IMR-90 (cell line): ENCODE results near the gene NDUFB10. TPM values are rescaled to one million over a fixed set of nuclear protein-coding genes. Genes with fewer than 3 reads are reported as not detected.
"Not testable (repeated sequence)": the region's sequence is repeated elsewhere in the genome, so short reads cannot be mapped to it uniquely, and the experiment has no call there.

Experiments
- ATAC-seq: fragments of 200-7000 bp; cut with Tn5 transposase; 2 replicates; pipeline ENCODE4 v1.9.1; 2020; ENCODE audit warnings: low read depth, mild to moderate bottlenecking, moderate library complexity
- BruUV-seq: library from RNA; stranded (reverse); fragments of 400-500 nt; replicated peaks from 2 replicates; lab custom pipeline; 2021; lab: Mats Ljungman, UMichigan
- CTCF ChIA-PET: fragments of 300-600 bp; formaldehyde crosslinking; extraction: SDS; loops from one replicate; lab custom pipeline; 2021; ENCODE audit warnings: antibody characterized with exemption; lab: Yijun Ruan, JAX
- POLR2A ChIA-PET: fragments of 300-600 bp; sonication (Branson Sonifier 250); formaldehyde crosslinking; loops from one replicate; lab custom pipeline; 2022; ENCODE audit warnings: antibody characterized with exemption; ENCODE audit not compliant: unreplicated experiment; lab: Charles Lee
- DNase-seq: peaks from one replicate; pipeline ENCODE4 v3.0.0; 2013
- H2AFZ ChIP-seq: replicated peaks from 2 replicates; pipeline ENCODE3; 2013; ENCODE audit warnings: low read length, mild to moderate bottlenecking; ENCODE audit not compliant: poor library complexity
- H2AK5ac ChIP-seq: 2 replicates; pipeline ENCODE4 v1.6.1; 2013; ENCODE audit warnings: low read depth, low read length, inconsistent platforms
- H2AK9ac ChIP-seq: replicated peaks from 2 replicates; pipeline ENCODE3; 2013; ENCODE audit warnings: mild to moderate bottlenecking, low read depth, low read length, moderate library complexity; ENCODE audit not compliant: poor library complexity
- H2BK120ac ChIP-seq: 2 replicates; pipeline ENCODE4 v1.6.1; 2013; ENCODE audit warnings: low read depth, low read length, inconsistent platforms
- H2BK15ac ChIP-seq: 3 replicates; pipeline ENCODE4 v1.6.1; 2013; ENCODE audit warnings: low read depth, low read length, inconsistent platforms
- H2BK20ac ChIP-seq: 2 replicates; pipeline ENCODE4 v1.6.1; 2013; ENCODE audit warnings: low read depth, mild to moderate bottlenecking, inconsistent platforms, low read length, moderate library complexity
- H2BK5ac ChIP-seq: 2 replicates; pipeline ENCODE4 v1.6.1; 2013; ENCODE audit warnings: mild to moderate bottlenecking, low read depth, low read length, inconsistent platforms; ENCODE audit not compliant: poor library complexity, severe bottlenecking
- H3K14ac ChIP-seq: replicated peaks from 2 replicates; pipeline ENCODE4 v1.6.1; 2013; ENCODE audit warnings: low read depth, low read length, inconsistent platforms
- H3K18ac ChIP-seq: 2 replicates; pipeline ENCODE4 v1.6.1; 2013; ENCODE audit warnings: low read depth, low read length, control low read depth
- H3K23ac ChIP-seq: 2 replicates; pipeline ENCODE4 v1.6.1; 2013; ENCODE audit warnings: low read depth, low read length, inconsistent platforms
- H3K27ac ChIP-seq: 2 replicates; pipeline ENCODE4 v1.5.1; 2013; ENCODE audit warnings: mild to moderate bottlenecking, control low read depth, low read length; ENCODE audit not compliant: insufficient read depth
- H3K27me3 ChIP-seq: 2 replicates; pipeline ENCODE4 v1.6.1; 2013; ENCODE audit warnings: low read length; ENCODE audit not compliant: control insufficient read depth, insufficient read depth
- H3K36me3 ChIP-seq: 2 replicates; pipeline ENCODE4 v1.6.1; 2013; ENCODE audit warnings: low read length, mixed read lengths; ENCODE audit not compliant: control insufficient read depth, insufficient read depth
- H3K4ac ChIP-seq: 2 replicates; pipeline ENCODE4 v1.6.1; 2013; ENCODE audit warnings: low read depth, low read length, inconsistent platforms
- H3K4me1 ChIP-seq: 2 replicates; pipeline ENCODE4 v1.6.1; 2013; ENCODE audit warnings: low read length, mixed read lengths; ENCODE audit not compliant: control insufficient read depth, insufficient read depth
- H3K4me2 ChIP-seq: 2 replicates; pipeline ENCODE4 v1.6.1; 2013; ENCODE audit warnings: low read depth, mild to moderate bottlenecking, control low read depth, low read length, moderate library complexity
- H3K4me3 ChIP-seq: 2 replicates; pipeline ENCODE4 v1.5.1; 2013; ENCODE audit warnings: low read depth, mild to moderate bottlenecking, control low read depth, low read length, moderate library complexity; ENCODE audit not compliant: insufficient read depth
- H3K56ac ChIP-seq: 2 replicates; pipeline ENCODE4 v1.6.1; 2013; ENCODE audit warnings: low read length, inconsistent platforms; ENCODE audit not compliant: insufficient read depth; ENCODE audit errors: extremely low read depth
- H3K79me1 ChIP-seq, 2 experiments: 2 replicates each; pipeline ENCODE4 v1.6.1; 2013; ENCODE audit warnings: low read length in 2 of 2, inconsistent platforms in 1 of 2, low read depth in 1 of 2
- H3K9ac ChIP-seq: 2 replicates; pipeline ENCODE4 v1.6.1; 2013; ENCODE audit warnings: low read depth, low read length, control low read depth
- H3K9me1 ChIP-seq: 2 replicates; pipeline ENCODE4 v1.6.1; 2013; ENCODE audit warnings: low read length, inconsistent platforms; ENCODE audit not compliant: insufficient read depth
- H3K9me3 ChIP-seq: 2 replicates; pipeline ENCODE4 v1.6.1; 2013; ENCODE audit warnings: low read length; ENCODE audit not compliant: control insufficient read depth, insufficient read depth
- H4K20me1 ChIP-seq: 2 replicates; pipeline ENCODE4 v1.6.1; 2013; ENCODE audit warnings: low read length, inconsistent platforms; ENCODE audit not compliant: insufficient read depth
- H4K5ac ChIP-seq: 2 replicates; pipeline ENCODE4 v1.6.1; 2013; ENCODE audit warnings: mild to moderate bottlenecking, low read depth, low read length, control low read depth
- H4K8ac ChIP-seq, 2 experiments: 2 replicates each; pipeline ENCODE4 v1.6.1; 2013; ENCODE audit warnings: low read depth in 2 of 2, low read length in 2 of 2, control low read depth in 1 of 2, inconsistent platforms in 1 of 2
- H4K91ac ChIP-seq: 2 replicates; pipeline ENCODE4 v1.6.1; 2013; ENCODE audit warnings: low read depth, low read length, inconsistent platforms; ENCODE audit not compliant: insufficient read depth
- WGBS, 2 experiments: methylation state at CpG; one replicate each; pipeline versions ENCODE4 v1.1.5 to v1.1.7; 2013; ENCODE audit warnings: missing lambda C conversion rate in 2 of 2; ENCODE audit not compliant: insufficient read length in 1 of 2; ENCODE audit errors: extremely low coverage in 2 of 2; 5-methylcytosine and 5-hydroxymethylcytosine counted together
- dilution Hi-C: fragments of 300-500 bp; cut with HindIII; formaldehyde crosslinking; loops from one replicate; pipeline ENCODE4 v1.14.3; 2018; ENCODE audit warnings: low sequenced_read_pairs; ENCODE audit not compliant: unreplicated experiment
- in situ Hi-C: fragments of 300-500 bp; cut with MboI; formaldehyde crosslinking; loops from 3 replicates; pipeline ENCODE4 v1.14.3; 2019; ENCODE audit warnings: low sequenced_read_pairs, inconsistent platforms, mixed read lengths
- intact Hi-C: fragments of 100-400 bp; cut with micrococcal nuclease; formaldehyde crosslinking; loops from 2 replicates; pipeline ENCODE4 v1.10.0; 2022
- polyA plus RNA-seq, 3 experiments: library from polyadenylated mRNA; depleted of rRNA; stranded (reverse); fragments of >200 nt; gene quantifications; 2 replicates each; pipeline ENCODE4 v1.2.3, GENCODE V29; 2012; ENCODE audit warnings: low replicate concordance in 1 of 3
- total RNA-seq: library from RNA; depleted of rRNA; stranded (reverse); fragments of >200 nt; gene quantifications from 2 replicates; pipeline ENCODE4 v1.2.3, GENCODE V29; 2012

The NDUFB10 gene
- total and polyA plus RNA-seq, 2 of the 4 experiments (the other 2 are of a cell fraction): 189 to 220 TPM

DNA sequence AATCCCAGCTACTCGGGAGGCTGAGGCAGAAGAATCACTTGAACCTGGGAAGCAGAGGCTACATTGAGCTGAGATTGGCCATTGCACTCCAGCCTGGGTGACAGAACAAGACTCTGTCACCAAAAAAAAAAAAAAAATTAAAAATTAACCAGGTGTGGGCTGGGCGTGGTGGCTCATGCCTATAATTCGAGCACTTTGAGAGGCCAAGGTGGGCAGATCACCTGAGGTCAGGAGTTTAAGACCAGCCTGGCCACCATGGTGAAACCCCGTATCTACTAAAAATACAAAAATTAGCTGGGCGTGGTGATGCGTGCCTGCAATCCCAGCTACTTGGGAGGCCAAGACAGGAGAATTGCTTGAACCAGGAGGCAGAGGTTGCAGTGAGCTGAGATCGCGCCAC, 19.5 kb upstream of the NDUFB10 start:
- H3K4me1 ChIP-seq, ATAC-seq, H3K23ac ChIP-seq, POLR2A ChIA-PET, H3K9ac ChIP-seq, H3K27me3 ChIP-seq, CTCF ChIA-PET, H2BK5ac ChIP-seq, H2AK9ac ChIP-seq, BruUV-seq, H4K91ac ChIP-seq, DNase-seq, H3K4me3 ChIP-seq, H2AFZ ChIP-seq, intact Hi-C loops, dilution Hi-C loops, H2BK20ac ChIP-seq, H3K56ac ChIP-seq, H4K20me1 ChIP-seq, H4K5ac ChIP-seq, H3K4me2 ChIP-seq, H3K18ac ChIP-seq, H3K14ac ChIP-seq, H2AK5ac ChIP-seq, H4K8ac ChIP-seq, H2BK15ac ChIP-seq, H3K27ac ChIP-seq, H3K9me3 ChIP-seq, in situ Hi-C loops, H3K4ac ChIP-seq, H2BK120ac ChIP-seq, H3K9me1 ChIP-seq: not testable (repeated sequence)
- 93% methylated on average over 3 of the region's 8 CpGs; no CpG with 5 or more reads in 1 of the 2 experiments for WGBS, 2 experiments
- Histone ChIP-seq H3K36me3 (peaks cover 23% of the 10 kb centered on the region), H3K79me1 (peaks cover 9 to 13% of the 10 kb centered on the region in 2 experiments; a peak in 3 of 4 replicates)
